ENCODE data around the gene GLRX. TPM values are rescaled to one million over a fixed set of nuclear protein-coding genes. Genes with fewer than 3 reads are reported as not detected.
"Not testable (repeated sequence)": the region's sequence is repeated elsewhere in the genome, so short reads cannot be mapped to it uniquely, and the experiment has no call there.

The GLRX gene
- total and polyA plus RNA-seq, 10 of the 15 experiments (the other 5 are each of a cell fraction or from before 2014, with no cell fraction given), result 63.0 to 366 (median 186) TPM

DNA sequence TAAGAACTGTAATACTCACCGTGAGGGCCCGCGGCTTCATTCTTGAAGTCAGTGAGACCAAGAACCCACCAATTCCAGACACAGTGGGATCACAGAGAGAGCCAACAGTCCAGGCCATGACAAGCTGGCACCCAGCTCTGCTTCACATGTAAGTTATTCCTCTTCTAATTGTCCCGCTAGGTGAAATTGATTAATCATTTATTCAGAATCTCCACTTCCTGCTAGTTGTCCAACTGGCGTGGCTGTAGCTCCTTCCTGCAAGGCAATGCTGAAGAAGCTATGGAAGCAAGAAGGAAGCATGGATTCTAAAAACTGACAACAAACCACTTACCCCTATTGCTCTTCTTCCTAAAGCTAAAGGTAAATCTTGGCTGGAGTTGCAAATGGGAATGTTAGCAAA lies 30.0 kb upstream of the GLRX start:
- no peak overlapping the region for H2AFZ ChIP-seq (ENCODE audit: control insufficient read depth, low read depth, low read length)
- ChIA-PET SMC1A (ENCODE audit: uncharacterized antibody, unreplicated experiment) (interaction anchor here (0.6 to 21.9 kb wide), 11 partner anchors 8 to 587 kb away, joined by 3 to 622 read pairs (median 4); no protein-coding TSS in a partner anchor), POLR2A (interaction anchor here (0.7 kb wide), 1 partner anchor 100 kb away, joined by 3 read pairs; no protein-coding TSS in a partner anchor), RAD21 (ENCODE audit: unreplicated experiment) (interaction anchor here (0.7 to 13.6 kb wide), 3 partner anchors 71 to 883 kb away, joined by 4 to 182 read pairs (median 13); no protein-coding TSS in a partner anchor), CTCF (interaction anchor here (0.6 to 20.1 kb wide), 6 partner anchors 9 to 485 kb away, joined by 4 to 360 read pairs (median 14); no protein-coding TSS in a partner anchor)
- TF ChIP-seq, protein P1, sequence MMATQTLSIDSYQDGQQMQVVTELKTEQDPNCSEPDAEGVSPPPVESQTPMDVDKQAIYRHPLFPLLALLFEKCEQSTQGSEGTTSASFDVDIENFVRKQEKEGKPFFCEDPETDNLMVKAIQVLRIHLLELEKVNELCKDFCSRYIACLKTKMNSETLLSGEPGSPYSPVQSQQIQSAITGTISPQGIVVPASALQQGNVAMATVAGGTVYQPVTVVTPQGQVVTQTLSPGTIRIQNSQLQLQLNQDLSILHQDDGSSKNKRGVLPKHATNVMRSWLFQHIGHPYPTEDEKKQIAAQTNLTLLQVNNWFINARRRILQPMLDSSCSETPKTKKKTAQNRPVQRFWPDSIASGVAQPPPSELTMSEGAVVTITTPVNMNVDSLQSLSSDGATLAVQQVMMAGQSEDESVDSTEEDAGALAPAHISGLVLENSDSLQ (IDR thresholded peaks at IDR 0.05), result no peak
- TF ChIP-seq, protein P2, sequence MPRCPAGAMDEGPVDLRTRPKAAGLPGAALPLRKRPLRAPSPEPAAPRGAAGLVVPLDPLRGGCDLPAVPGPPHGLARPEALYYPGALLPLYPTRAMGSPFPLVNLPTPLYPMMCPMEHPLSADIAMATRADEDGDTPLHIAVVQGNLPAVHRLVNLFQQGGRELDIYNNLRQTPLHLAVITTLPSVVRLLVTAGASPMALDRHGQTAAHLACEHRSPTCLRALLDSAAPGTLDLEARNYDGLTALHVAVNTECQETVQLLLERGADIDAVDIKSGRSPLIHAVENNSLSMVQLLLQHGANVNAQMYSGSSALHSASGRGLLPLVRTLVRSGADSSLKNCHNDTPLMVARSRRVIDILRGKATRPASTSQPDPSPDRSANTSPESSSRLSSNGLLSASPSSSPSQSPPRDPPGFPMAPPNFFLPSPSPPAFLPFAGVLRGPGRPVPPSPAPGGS (IDR thresholded peaks at IDR 0.05; ENCODE audit: borderline replicate concordance, insufficient read depth, low read depth, low read length, poor library complexity, severe bottlenecking), result no peak
- TF ChIP-seq, protein P3, sequence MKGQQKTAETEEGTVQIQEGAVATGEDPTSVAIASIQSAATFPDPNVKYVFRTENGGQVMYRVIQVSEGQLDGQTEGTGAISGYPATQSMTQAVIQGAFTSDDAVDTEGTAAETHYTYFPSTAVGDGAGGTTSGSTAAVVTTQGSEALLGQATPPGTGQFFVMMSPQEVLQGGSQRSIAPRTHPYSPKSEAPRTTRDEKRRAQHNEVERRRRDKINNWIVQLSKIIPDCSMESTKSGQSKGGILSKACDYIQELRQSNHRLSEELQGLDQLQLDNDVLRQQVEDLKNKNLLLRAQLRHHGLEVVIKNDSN (IDR thresholded peaks at IDR 0.05; ENCODE audit: borderline replicate concordance, extremely low read length, insufficient read depth, low read depth, low read length), result no peak
- TF ChIP-seq ZNF217 (IDR thresholded peaks at IDR 0.05) (no peak), FOS (IDR thresholded peaks at IDR 0.05; ENCODE audit: borderline replicate concordance, extremely low read depth, insufficient read length) (no peak), TBL1XR1 (IDR thresholded peaks at IDR 0.05; ENCODE audit: low read depth, low read length) (no peak)
- BruUV-seq (replicated peaks), result no TSS peak
- H3K27ac ChIP-seq (ENCODE audit: control insufficient read depth, insufficient read depth), result no peak overlapping the region
- in situ Hi-C loops (cut with MboI) (no loop called here), intact Hi-C loops (cut with micrococcal nuclease; ENCODE audit: unreplicated experiment) (no loop called here)
- H3K9ac ChIP-seq (ENCODE audit: control insufficient read depth, insufficient read depth, low read length), result no peak overlapping the region
- DNase-seq (ENCODE audit: low read depth, low spot score), result no peak
- H3K36me3 ChIP-seq (ENCODE audit: control insufficient read depth in 2 of 2, insufficient read depth in 2 of 2, low read length in 1 of 2), result no peaks in the 10 kb centered on the region
- H3K79me2 ChIP-seq (ENCODE audit: control insufficient read depth, insufficient read depth, low read length), result no peaks in the 10 kb centered on the region
- H3K4me1 ChIP-seq (ENCODE audit: control insufficient read depth, insufficient read depth, low read length), result no peaks in the 10 kb centered on the region
- WGBS (ENCODE audit: insufficient coverage, insufficient replicate concordance, low lambda C conversion rate, missing lambda C conversion rate), result 90% methylated on average over 5 of the region's 5 CpGs
- no peaks in the 10 kb centered on the region for H3K27me3 ChIP-seq (replicated peaks in 1 of 2; ENCODE audit: control insufficient read depth in 2 of 2, insufficient read depth in 2 of 2, low read length in 1 of 2)
- FAIRE-seq, result no peak
- H3K4me3 ChIP-seq, result no peak overlapping the region
- H3K9me3 ChIP-seq (replicated peaks; ENCODE audit: control insufficient read depth, insufficient read depth, low read length), result no peaks in the 10 kb centered on the region
- no peak for ATAC-seq
- H3K4me2 ChIP-seq (ENCODE audit: control insufficient read depth, insufficient read depth), result no peak overlapping the region
- H4K20me1 ChIP-seq (ENCODE audit: control insufficient read depth, insufficient read depth), result no peaks in the 10 kb centered on the region

DNA sequence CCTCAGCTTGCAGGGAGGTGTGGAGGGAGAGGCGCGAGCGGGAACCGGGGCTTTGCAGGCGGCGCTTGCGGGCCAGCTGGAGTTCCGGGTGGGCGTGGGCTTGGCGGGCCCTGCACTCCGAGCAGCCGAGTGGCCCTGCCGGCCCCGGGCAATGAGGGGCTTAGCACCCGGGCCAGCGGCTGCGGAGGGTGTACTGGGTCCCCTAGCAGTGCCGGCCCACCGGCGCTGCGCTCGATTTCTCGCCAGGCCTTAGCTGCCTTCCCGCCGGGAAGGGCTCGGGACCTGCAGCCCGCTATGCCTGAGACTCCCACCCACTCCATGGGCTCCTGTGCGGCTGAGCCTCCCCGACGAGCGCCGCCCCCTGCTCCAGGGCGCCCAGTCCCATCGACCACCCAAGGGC lies 28.6 kb upstream of the GLRX start:
- H3K4me3 ChIP-seq; H3K4me2 ChIP-seq (ENCODE audit: control insufficient read depth, insufficient read depth); H4K20me1 ChIP-seq (ENCODE audit: control insufficient read depth, insufficient read depth); intact Hi-C loops (cut with micrococcal nuclease; ENCODE audit: unreplicated experiment); H3K9ac ChIP-seq (ENCODE audit: control insufficient read depth, insufficient read depth, low read length); H2AFZ ChIP-seq (ENCODE audit: control insufficient read depth, low read depth, low read length); H3K27me3 ChIP-seq (replicated peaks in 1 of 2; ENCODE audit: control insufficient read depth in 2 of 2, insufficient read depth in 2 of 2, low read length in 1 of 2); H3K9me3 ChIP-seq (replicated peaks; ENCODE audit: control insufficient read depth, insufficient read depth, low read length); BruUV-seq (replicated peaks); in situ Hi-C loops (cut with MboI); DNase-seq (ENCODE audit: low read depth, low spot score); H3K27ac ChIP-seq (ENCODE audit: control insufficient read depth, insufficient read depth); H3K4me1 ChIP-seq (ENCODE audit: control insufficient read depth, insufficient read depth, low read length); H3K36me3 ChIP-seq (ENCODE audit: control insufficient read depth in 2 of 2, insufficient read depth in 2 of 2, low read length in 1 of 2); FAIRE-seq; H3K79me2 ChIP-seq (ENCODE audit: control insufficient read depth, insufficient read depth, low read length); ATAC-seq: not testable (repeated sequence)
- ChIA-PET RAD21 (ENCODE audit: unreplicated experiment) (interaction anchor here (2.2 to 2.4 kb wide), 2 partner anchors 10 to 70 kb away, joined by 4 to 13 read pairs; no protein-coding TSS in a partner anchor), CTCF (interaction anchor here (1.4 to 20.1 kb wide), 8 partner anchors 8 to 487 kb away, joined by 3 to 653 read pairs (median 21); partner anchors contain the start of gene RFESD), POLR2A (interaction anchor here (1.3 kb wide), 1 partner anchor 70 kb away, joined by 3 read pairs; no protein-coding TSS in a partner anchor), SMC1A (ENCODE audit: uncharacterized antibody, unreplicated experiment) (interaction anchor here (1.6 to 21.9 kb wide), 4 partner anchors 32 to 487 kb away, joined by 3 to 622 read pairs (median 304); partner anchors contain the start of gene GLRX)
- 94% methylated on average over 31 of the region's 34 CpGs for WGBS (ENCODE audit: insufficient coverage, insufficient replicate concordance, low lambda C conversion rate, missing lambda C conversion rate)
